Fibroblast of lung (primary cell): Measurements from ENCODE around the gene SURF6. TPM values are rescaled to one million over a fixed set of nuclear protein-coding genes. Genes with fewer than 3 reads are reported as not detected.
A peak's percentile ranks its signal among the peaks of the same experiment; 100 is the strongest.

Source experiments
- DNase-seq, 2 donors: peaks; one replicate each; pipeline versions ENCODE4 v3.0.0 to v3.0.0-alpha.2; 2010; ENCODE audit warnings: low read depth in 2 of 2
- H2AFZ ChIP-seq: 2 replicates; pipeline ENCODE4 v1.5.1; 2012; ENCODE audit warnings: low read length, control low read depth, inconsistent platforms
- H3K27ac ChIP-seq: 2 replicates; pipeline ENCODE4 v1.5.1; 2011; ENCODE audit warnings: low read length, control low read depth; ENCODE audit not compliant: insufficient read depth
- H3K27me3 ChIP-seq: 2 replicates; pipeline ENCODE4 v1.5.1; 2011; ENCODE audit warnings: mild to moderate bottlenecking, low read length; ENCODE audit not compliant: control insufficient read depth, insufficient read depth
- H3K36me3 ChIP-seq: 2 replicates; pipeline ENCODE4 v1.5.1; 2011; ENCODE audit warnings: low read length; ENCODE audit not compliant: control insufficient read depth, insufficient read depth
- H3K4me1 ChIP-seq: 2 replicates; pipeline ENCODE4 v1.5.1; 2011; ENCODE audit warnings: low read length; ENCODE audit not compliant: control insufficient read depth, insufficient read depth; ENCODE audit errors: extremely low read depth
- H3K4me2 ChIP-seq: 2 replicates; pipeline ENCODE4 v1.5.1; 2011; ENCODE audit warnings: low read length, control low read depth; ENCODE audit not compliant: insufficient read depth; ENCODE audit errors: extremely low read depth
- H3K4me3 ChIP-seq, 4 experiments: fragments of 200-600 bp in 1 of 4; sonication (generic) in 1 of 4; replicated peaks in 1 of 4; 2 replicates each; pipeline ENCODE4 v1.5.1; 2011 to 2016; ENCODE audit warnings: low read length in 4 of 4, low read depth in 3 of 4, mild to moderate bottlenecking in 3 of 4, control low read depth in 2 of 4, inconsistent platforms in 1 of 4, mixed read lengths in 1 of 4; ENCODE audit not compliant: insufficient read depth in 1 of 4; ENCODE audit errors: control extremely low read depth in 1 of 4
- H3K79me2 ChIP-seq: 2 replicates; pipeline ENCODE4 v1.5.1; 2012; ENCODE audit warnings: mild to moderate bottlenecking, low read length, inconsistent platforms; ENCODE audit not compliant: control insufficient read depth, insufficient read depth
- H3K9ac ChIP-seq: 2 replicates; pipeline ENCODE4 v1.5.1; 2011; ENCODE audit warnings: mild to moderate bottlenecking, low read length, control low read depth; ENCODE audit not compliant: insufficient read depth
- H3K9me3 ChIP-seq: 2 replicates; pipeline ENCODE4 v1.5.1; 2012; ENCODE audit warnings: low read depth, low read length; ENCODE audit not compliant: control insufficient read depth, insufficient read depth
- H4K20me1 ChIP-seq: 2 replicates; pipeline ENCODE4 v1.5.1; 2011; ENCODE audit warnings: low read length; ENCODE audit not compliant: control insufficient read depth, insufficient read depth; ENCODE audit errors: extremely low read depth
- EZH2 ChIP-seq: IDR thresholded peaks from 2 replicates; pipeline ENCODE4 v1.5.1; 2012; ENCODE audit warnings: low read length, control low read depth, mild to moderate bottlenecking; ENCODE audit errors: missing control alignments
- polyA plus RNA-seq, 2 donors: library from polyadenylated mRNA; depleted of rRNA in 1 of 2; stranded (reverse) in 1 of 2; unstranded in 1 of 2; fragments of >200 nt; gene quantifications; 2 replicates each; pipeline ENCODE4 v1.2.1, GENCODE V29; 2011 to 2012; ENCODE audit warnings: missing spikeins in 1 of 2
- total RNA-seq: library from RNA; depleted of rRNA; stranded (reverse); fragments of >200 nt; gene quantifications from 2 replicates; pipeline ENCODE4 v1.2.1, GENCODE V29; 2014
- TF ChIP-seq, protein P1 (sequence below), 2 donors: IDR thresholded peaks in 1 of 2; conservative IDR thresholded peaks in 1 of 2; 1 replicate in 1 of 2; 2 replicates in 1 of 2; pipeline ENCODE4 v1.5.1; 2011 to 2012; ENCODE audit warnings: low read length in 2 of 2, control low read depth in 1 of 2, inconsistent platforms in 1 of 2, low read depth in 1 of 2, mild to moderate bottlenecking in 1 of 2

SURF6 gene
- total and polyA plus RNA-seq, 2 donors (not counting 1 experiment from before 2014, with no cell fraction given) = 4.8 to 8.3 TPM

DNA sequence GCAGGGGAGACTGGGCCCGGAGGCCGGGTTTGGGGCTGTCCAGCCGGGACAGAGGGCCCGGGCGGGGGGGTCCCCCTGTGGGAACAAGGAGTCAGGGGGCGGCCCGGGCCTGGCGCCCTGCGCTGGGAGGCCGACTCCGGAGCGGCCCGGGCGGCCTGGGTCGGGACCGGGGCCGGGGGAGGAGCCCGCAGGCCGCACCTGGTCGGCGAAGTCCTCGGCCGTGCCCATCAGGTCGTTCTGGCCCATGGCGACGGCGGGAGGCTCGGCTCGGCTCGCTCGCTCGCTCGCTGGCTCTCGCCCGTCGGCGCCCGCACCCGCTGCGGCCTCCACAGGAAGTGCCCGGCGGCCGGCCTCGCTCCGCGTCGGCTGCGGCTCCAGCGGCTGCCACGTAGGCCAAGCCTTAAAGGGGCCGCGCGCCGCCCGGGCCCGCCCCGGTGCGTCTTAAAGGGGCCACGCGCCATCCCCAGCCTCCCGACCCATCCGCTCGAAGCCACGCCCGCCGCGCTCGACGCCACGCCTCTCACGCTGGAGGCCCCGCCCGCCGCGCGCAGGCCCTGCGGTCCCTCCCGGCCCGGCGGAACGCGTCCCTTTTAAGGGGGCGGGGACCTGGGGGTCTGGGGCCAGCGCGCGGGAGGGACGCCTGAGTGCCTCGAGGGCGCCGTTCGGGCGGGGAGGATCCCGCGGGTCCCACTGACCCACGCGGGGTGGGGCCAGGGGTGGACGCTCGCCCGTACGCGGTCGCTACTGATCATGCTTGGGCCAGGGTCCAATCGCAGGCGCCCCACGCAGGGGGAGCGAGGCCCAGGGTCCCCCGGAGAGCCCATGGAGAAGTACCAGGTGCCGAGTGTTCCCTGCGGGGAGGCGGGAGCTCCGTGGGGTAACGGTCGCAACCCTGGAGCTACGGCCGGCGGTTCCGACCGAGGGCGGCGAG lies 40.0 kb upstream of the SURF6 start, which contains the start of the genes STKLD1 and SURF4:
STKLD1 (plus strand) TSS at position 643 of the 931 bp plus-strand sequence; CDS start at position 751, 108 bp downstream.
SURF4 (minus strand) TSS at position 337 of the 931 bp plus-strand sequence; CDS start at position 246, 91 bp downstream.
- H3K4me1 ChIP-seq = peaks cover 6% of the 10 kb centered on the region
- peaks cover 48% of the 10 kb centered on the region for H3K79me2 ChIP-seq
- peaks cover 10% of the 10 kb centered on the region for H3K36me3 ChIP-seq
- H3K9ac ChIP-seq = peak within 1 kb of the TSS; percentile 97
- H3K27me3 ChIP-seq = no peaks in the 10 kb centered on the region
- H3K4me2 ChIP-seq = peak within 1 kb of the TSS; percentile 77
- peak; percentile 96 for DNase-seq
- TF ChIP-seq, protein P1, sequence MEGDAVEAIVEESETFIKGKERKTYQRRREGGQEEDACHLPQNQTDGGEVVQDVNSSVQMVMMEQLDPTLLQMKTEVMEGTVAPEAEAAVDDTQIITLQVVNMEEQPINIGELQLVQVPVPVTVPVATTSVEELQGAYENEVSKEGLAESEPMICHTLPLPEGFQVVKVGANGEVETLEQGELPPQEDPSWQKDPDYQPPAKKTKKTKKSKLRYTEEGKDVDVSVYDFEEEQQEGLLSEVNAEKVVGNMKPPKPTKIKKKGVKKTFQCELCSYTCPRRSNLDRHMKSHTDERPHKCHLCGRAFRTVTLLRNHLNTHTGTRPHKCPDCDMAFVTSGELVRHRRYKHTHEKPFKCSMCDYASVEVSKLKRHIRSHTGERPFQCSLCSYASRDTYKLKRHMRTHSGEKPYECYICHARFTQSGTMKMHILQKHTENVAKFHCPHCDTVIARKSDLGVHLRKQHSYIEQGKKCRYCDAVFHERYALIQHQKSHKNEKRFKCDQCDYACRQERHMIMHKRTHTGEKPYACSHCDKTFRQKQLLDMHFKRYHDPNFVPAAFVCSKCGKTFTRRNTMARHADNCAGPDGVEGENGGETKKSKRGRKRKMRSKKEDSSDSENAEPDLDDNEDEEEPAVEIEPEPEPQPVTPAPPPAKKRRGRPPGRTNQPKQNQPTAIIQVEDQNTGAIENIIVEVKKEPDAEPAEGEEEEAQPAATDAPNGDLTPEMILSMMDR (conservative IDR thresholded peaks at IDR 0.05 in 1 of 2, IDR thresholded peaks at IDR 0.05 in 1 of 2; ENCODE audit: low read depth in 1 of 2, low read length in 2 of 2) = no peak
- no peak for TF ChIP-seq EZH2
- H3K4me3 ChIP-seq = peak within 1 kb of the TSS; percentile 79 to 100 (median 96)
- peak within 1 kb of the TSS; percentile 98 for H3K27ac ChIP-seq
- H4K20me1 ChIP-seq = peaks cover 5% of the 10 kb centered on the region
- no peaks in the 10 kb centered on the region for H3K9me3 ChIP-seq
- H2AFZ ChIP-seq = peak within 1 kb of the TSS; percentile 24

DNA sequence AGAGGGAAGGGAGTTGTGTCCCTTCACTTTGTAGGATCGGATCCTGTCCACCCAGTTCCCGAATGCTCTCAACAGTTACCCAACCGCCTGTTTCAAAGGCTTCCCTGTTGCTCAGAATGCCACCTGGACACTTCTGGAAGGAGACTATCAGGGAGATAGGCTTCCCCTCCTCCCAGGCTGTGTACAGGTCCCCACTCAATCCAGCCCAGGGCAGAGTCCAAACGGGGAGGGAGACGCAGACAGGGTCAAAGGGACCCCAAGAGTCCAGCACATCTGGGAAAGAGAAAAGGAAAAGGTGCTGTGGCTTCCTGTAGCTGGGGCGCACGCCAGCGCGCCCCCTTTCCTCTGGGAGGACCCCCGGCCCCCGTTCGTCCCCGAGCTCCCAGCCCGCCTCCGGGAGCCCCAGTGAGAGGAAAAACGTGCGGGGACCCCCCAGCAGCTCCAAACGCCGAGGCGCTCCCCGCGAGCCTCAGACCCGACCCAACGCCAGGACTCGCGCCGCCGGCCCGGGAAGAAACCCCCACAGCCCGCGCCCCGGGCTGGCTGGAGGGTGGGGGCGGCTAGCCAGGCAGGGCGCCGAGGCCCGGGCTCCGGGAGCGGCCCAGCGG lies 39.2 kb upstream of the SURF6 start:
- H3K27me3 ChIP-seq = no peaks in the 10 kb centered on the region

More for the DNA sequence above, 39.2 kb upstream of the SURF6 start:
- H2AFZ ChIP-seq = no peak overlapping the region
- H3K27ac ChIP-seq = peak overlapping the region; percentile 98
- H3K79me2 ChIP-seq = peaks cover 56% of the 10 kb centered on the region
- no peak for TF ChIP-seq EZH2
- TF ChIP-seq, protein P1 (conservative IDR thresholded peaks at IDR 0.05 in 1 of 2, IDR thresholded peaks at IDR 0.05 in 1 of 2; ENCODE audit: low read depth in 1 of 2, low read length in 2 of 2) = no peak
- H3K36me3 ChIP-seq = peaks cover 16% of the 10 kb centered on the region
- peak overlapping the region; percentile 77 for H3K4me2 ChIP-seq
- H4K20me1 ChIP-seq = peaks cover 5% of the 10 kb centered on the region
- H3K9me3 ChIP-seq = no peaks in the 10 kb centered on the region
- H3K4me1 ChIP-seq = peaks cover 6% of the 10 kb centered on the region
- H3K4me3 ChIP-seq = peak overlapping the region; percentile 78 to 100 (median 96)
- peak overlapping the region; percentile 97 for H3K9ac ChIP-seq
- DNase-seq = peak; percentile 39 to 44
